H1 (cell line): ENCODE measurements around the gene CHCHD3. TPM values are rescaled to one million over a fixed set of nuclear protein-coding genes. Genes with fewer than 3 reads are reported as not detected.

ENCODE experiments used
- CTCF ChIA-PET: fragments of 300-600 bp; sonication (Branson Sonifier 250); formaldehyde crosslinking; loops from one replicate; lab custom pipeline; 2021; ENCODE audit not compliant: partially characterized antibody; lab: Charles Lee
- POLR2A ChIA-PET: fragments of 300-600 bp; sonication (Branson Sonifier 250); formaldehyde crosslinking; loops from one replicate; lab custom pipeline; 2021; ENCODE audit warnings: inconsistent platforms; ENCODE audit not compliant: partially characterized antibody; lab: Charles Lee
- DNase-seq, 2 experiments: peaks; one replicate each; pipeline versions ENCODE4 v3.0.0 to v3.0.0-alpha.2; 2010 to 2022; ENCODE audit warnings: low spot score in 2 of 2, low read depth in 1 of 2, mixed read lengths in 1 of 2
- FAIRE-seq: peaks from 2 replicates; lab custom pipeline; 2011; peaks lifted over from hg19 to GRCh38; lab: Jason Lieb, UNC
- H2AFZ ChIP-seq: 2 replicates; pipeline ENCODE4 v1.8.1; 2012; ENCODE audit warnings: low read length, inconsistent platforms
- H2AK5ac ChIP-seq: 2 replicates; pipeline ENCODE4 v1.6.1; 2013; ENCODE audit warnings: low read depth, low read length
- H2BK120ac ChIP-seq: replicated peaks from 2 replicates; pipeline ENCODE3; 2013; ENCODE audit warnings: low read depth, low read length, inconsistent platforms
- H2BK12ac ChIP-seq: 2 replicates; pipeline ENCODE4 v1.6.1; 2013; ENCODE audit warnings: low read depth, low read length
- H2BK15ac ChIP-seq: 2 replicates; pipeline ENCODE4 v1.6.1; 2013; ENCODE audit warnings: low read length
- H2BK20ac ChIP-seq: 2 replicates; pipeline ENCODE4 v1.6.1; 2013; ENCODE audit warnings: low read length
- H2BK5ac ChIP-seq: 2 replicates; pipeline ENCODE4 v1.6.1; 2013; ENCODE audit warnings: low read depth, low read length
- H3K14ac ChIP-seq: 2 replicates; pipeline ENCODE4 v1.6.1; 2013; ENCODE audit warnings: inconsistent platforms; ENCODE audit not compliant: insufficient read length
- H3K18ac ChIP-seq: 2 replicates; pipeline ENCODE4 v1.6.1; 2013; ENCODE audit warnings: low read length; ENCODE audit errors: extremely low read depth
- H3K23ac ChIP-seq: 2 replicates; pipeline ENCODE4 v1.6.1; 2013; ENCODE audit warnings: inconsistent platforms; ENCODE audit not compliant: insufficient read length
- H3K23me2 ChIP-seq: 2 replicates; pipeline ENCODE4 v1.6.1; 2013; ENCODE audit warnings: low read depth, low read length
- H3K27ac ChIP-seq: 2 replicates; pipeline ENCODE4 v1.6.1; 2011; ENCODE audit warnings: low read depth, low read length, inconsistent platforms
- H3K27me3 ChIP-seq, 4 experiments: replicated peaks in 1 of 4; 1 replicate in 1 of 4; 2 replicates in 3 of 4; pipeline versions ENCODE4 v1.6.1 to v1.8.1; 2011 to 2013; ENCODE audit warnings: low read length in 3 of 4, mild to moderate bottlenecking in 3 of 4, inconsistent platforms in 2 of 4, mixed read lengths in 2 of 4, moderate library complexity in 1 of 4; ENCODE audit not compliant: control insufficient read depth in 3 of 4, insufficient read depth in 3 of 4; ENCODE audit errors: extremely low read depth in 1 of 4
- H3K36me3 ChIP-seq, 4 experiments: 2 replicates each; pipeline versions ENCODE4 v1.6.1 to v1.8.1; 2011 to 2013; ENCODE audit warnings: mild to moderate bottlenecking in 4 of 4, low read length in 3 of 4, moderate library complexity in 2 of 4, control low read depth in 1 of 4, inconsistent platforms in 1 of 4; ENCODE audit not compliant: insufficient read depth in 4 of 4, control insufficient read depth in 2 of 4
- H3K4ac ChIP-seq: replicated peaks from 2 replicates; pipeline ENCODE3; 2013; ENCODE audit warnings: low read length, low read depth, mixed read lengths, inconsistent platforms; ENCODE audit not compliant: insufficient read length
- H3K4me1 ChIP-seq, 4 experiments: replicated peaks in 1 of 4; 1 replicate in 1 of 4; 2 replicates in 3 of 4; pipeline versions ENCODE4 v1.6.1 to v1.8.1; 2011 to 2013; ENCODE audit warnings: low read length in 3 of 4, inconsistent platforms in 2 of 4, mixed read lengths in 1 of 4; ENCODE audit not compliant: insufficient read depth in 4 of 4, control insufficient read depth in 3 of 4
- H3K4me2 ChIP-seq, 2 experiments: 2 replicates each; pipeline versions ENCODE4 v1.6.1 to v1.8.1; 2011 to 2013; ENCODE audit warnings: low read depth in 2 of 2, low read length in 2 of 2, control low read depth in 1 of 2, inconsistent platforms in 1 of 2, mild to moderate bottlenecking in 1 of 2; ENCODE audit not compliant: insufficient read depth in 1 of 2
- H3K4me3 ChIP-seq, 4 experiments: fragments of 200-600, 300-600 bp in 1 of 4; sonication (generic), shearing (Covaris generic), sonication (Bioruptor Twin) in 1 of 4; 2 replicates each; pipeline versions ENCODE4 v1.5.1 to v1.8.1; 2011 to 2016; ENCODE audit warnings: low read length in 4 of 4, low read depth in 3 of 4, control low read depth in 2 of 4, inconsistent platforms in 2 of 4, mild to moderate bottlenecking in 2 of 4, mixed read lengths in 1 of 4, moderate library complexity in 1 of 4; ENCODE audit not compliant: insufficient read depth in 2 of 4; ENCODE audit errors: extremely low read depth in 1 of 4
- H3K56ac ChIP-seq: replicated peaks from 2 replicates; pipeline ENCODE3; 2013; ENCODE audit warnings: low read depth, mild to moderate bottlenecking, mixed read lengths, low read length, inconsistent platforms; ENCODE audit not compliant: insufficient read length
- H3K79me1 ChIP-seq: 2 replicates; pipeline ENCODE4 v1.6.1; 2013; ENCODE audit warnings: low read depth, low read length, control low read depth
- H3K79me2 ChIP-seq, 2 experiments: 2 replicates each; pipeline versions ENCODE4 v1.6.1 to v1.8.1; 2012 to 2013; ENCODE audit warnings: low read length in 2 of 2, mild to moderate bottlenecking in 2 of 2, inconsistent platforms in 1 of 2; ENCODE audit not compliant: insufficient read depth in 2 of 2, control insufficient read depth in 1 of 2
- H3K9ac ChIP-seq, 4 experiments: replicated peaks in 1 of 4; 1 replicate in 1 of 4; 2 replicates in 3 of 4; pipeline versions ENCODE4 v1.6.1 to v1.8.1; 2011 to 2013; ENCODE audit warnings: low read depth in 3 of 4, low read length in 3 of 4, control low read depth in 2 of 4, mild to moderate bottlenecking in 2 of 4, moderate library complexity in 2 of 4, inconsistent platforms in 1 of 4; ENCODE audit errors: extremely low read depth in 1 of 4
- H3K9me3 ChIP-seq, 2 experiments: 2 replicates each; pipeline versions ENCODE4 v1.6.1 to v1.8.1; 2012 to 2013; ENCODE audit warnings: mild to moderate bottlenecking in 2 of 2, moderate library complexity in 2 of 2, control low read depth in 1 of 2, inconsistent platforms in 1 of 2, low read depth in 1 of 2, low read length in 1 of 2, mixed read lengths in 1 of 2; ENCODE audit not compliant: insufficient read depth in 2 of 2
- H4K20me1 ChIP-seq, 2 experiments: replicated peaks in 1 of 2; 2 replicates each; pipeline versions ENCODE3 to v1.8.1; 2011 to 2013; ENCODE audit warnings: inconsistent platforms in 2 of 2, low read length in 2 of 2, mild to moderate bottlenecking in 1 of 2; ENCODE audit not compliant: insufficient read depth in 2 of 2, control insufficient read depth in 1 of 2
- H4K5ac ChIP-seq: 2 replicates; pipeline ENCODE4 v1.6.1; 2013; ENCODE audit warnings: low read length, low read depth, mixed read lengths, inconsistent platforms; ENCODE audit not compliant: insufficient read length
- H4K8ac ChIP-seq: 2 replicates; pipeline ENCODE4 v1.8.0; 2013; ENCODE audit warnings: mild to moderate bottlenecking, moderate library complexity, low read length, inconsistent platforms; ENCODE audit not compliant: insufficient read depth; ENCODE audit errors: extremely low read depth
- H4K91ac ChIP-seq: replicated peaks from 2 replicates; pipeline ENCODE3; 2013; ENCODE audit warnings: low read length, mixed read lengths, inconsistent platforms; ENCODE audit not compliant: insufficient read length
- ASH2L ChIP-seq: fragments of 200-600, 300-600 bp; sonication (generic); IDR thresholded peaks from one replicate; pipeline ENCODE4 v1.7.1; 2017; ENCODE audit warnings: low read length
- EGR1 ChIP-seq: IDR thresholded peaks from 2 replicates; pipeline ENCODE4 v1.6.1; 2011; ENCODE audit warnings: low read depth, low read length, borderline replicate concordance
- GTF2F1 ChIP-seq: IDR thresholded peaks from 2 replicates; pipeline ENCODE4 v1.6.1; 2012; ENCODE audit warnings: low read depth, low read length, improper control_type of control experiment, borderline replicate concordance
- KDM1A ChIP-seq: fragments of 200-600, 300-600 bp; sonication (generic); IDR thresholded peaks from 2 replicates; pipeline ENCODE4 v1.7.1; 2016; ENCODE audit warnings: mild to moderate bottlenecking, low read length, borderline replicate concordance
- KDM5A ChIP-seq: fragments of 200-600 bp; IDR thresholded peaks from 2 replicates; pipeline ENCODE4 v1.7.1; 2012; ENCODE audit warnings: mild to moderate bottlenecking, low read length, inconsistent platforms, mixed read lengths
- MAFK ChIP-seq: IDR thresholded peaks from 2 replicates; pipeline ENCODE4 v1.6.1; 2012; ENCODE audit warnings: low read depth, mild to moderate bottlenecking, improper control_type of control experiment, low read length
- MAX ChIP-seq: IDR thresholded peaks from 2 replicates; pipeline ENCODE4 v1.6.1; 2012; ENCODE audit warnings: inconsistent platforms
- POLR2A ChIP-seq, 2 experiments: IDR thresholded peaks; 1 replicate in 1 of 2; 2 replicates in 1 of 2; pipeline ENCODE4 v1.6.1; 2011; ENCODE audit warnings: low read depth in 2 of 2, low read length in 2 of 2, mild to moderate bottlenecking in 2 of 2; ENCODE audit errors: control extremely low read depth in 1 of 2
- POU5F1 ChIP-seq: IDR thresholded peaks from 2 replicates; pipeline ENCODE4 v1.6.1; 2011; ENCODE audit warnings: low read depth, mild to moderate bottlenecking, low read length, moderate library complexity
- RAD21 ChIP-seq, 2 experiments: IDR thresholded peaks in 1 of 2; conservative IDR thresholded peaks in 1 of 2; 2 replicates each; pipeline ENCODE4 v1.6.1; 2011; ENCODE audit warnings: low read depth in 2 of 2, low read length in 2 of 2, improper control_type of control experiment in 1 of 2, inconsistent platforms in 1 of 2, mild to moderate bottlenecking in 1 of 2, moderate library complexity in 1 of 2
- RBBP5 ChIP-seq: IDR thresholded peaks from 2 replicates; pipeline ENCODE4 v1.7.1; 2012; ENCODE audit warnings: low read depth, mild to moderate bottlenecking, inconsistent platforms, low read length, moderate library complexity, borderline replicate concordance
- SIRT6 ChIP-seq: IDR thresholded peaks from one replicate; pipeline ENCODE4 v1.7.1; 2012; ENCODE audit warnings: low read length, inconsistent platforms
- SP4 ChIP-seq: IDR thresholded peaks from 2 replicates; pipeline ENCODE4 v1.6.1; 2012; ENCODE audit warnings: low read length, inconsistent platforms
- YY1 ChIP-seq: IDR thresholded peaks from 2 replicates; pipeline ENCODE4 v1.6.1; 2011; ENCODE audit warnings: low read depth, mild to moderate bottlenecking, low read length
- ZNF274 ChIP-seq: IDR thresholded peaks from 2 replicates; pipeline ENCODE4 v1.7.0; 2012; ENCODE audit warnings: low read length, borderline replicate concordance; ENCODE audit errors: extremely low read depth
- WGBS, 2 experiments: shearing (Covaris generic) in 1 of 2; methylation state at CpG; one replicate each; pipeline versions ENCODE4 v1.1.6 to v1.1.7; 2013 to 2015; ENCODE audit warnings: low lambda C conversion rate in 2 of 2, mixed read lengths in 2 of 2, inconsistent platforms in 1 of 2, low coverage in 1 of 2, missing lambda C conversion rate in 1 of 2; ENCODE audit not compliant: insufficient replicate concordance in 2 of 2, insufficient coverage in 1 of 2, insufficient read length in 1 of 2; ENCODE audit errors: extremely low coverage in 1 of 2, missing lambda C conversion rate in 1 of 2; 5-methylcytosine and 5-hydroxymethylcytosine counted together
- polyA plus RNA-seq, 7 experiments: library from polyadenylated mRNA; depleted of rRNA in 3 of 7; stranded (reverse) in 5 of 7; unstranded in 2 of 7; fragments of >200 nt in 5 of 7; fragments of 200-250 nt in 2 of 7; gene quantifications; 1 replicate in 5 of 7; 2 replicates in 1 of 7; 4 replicates in 1 of 7; pipeline versions ENCODE4 v1.2.1 to v1.2.3, GENCODE V29; 2011 to 2013; ENCODE audit warnings: missing spikeins in 2 of 7, mixed read lengths in 2 of 7
- total RNA-seq: library from RNA; stranded (reverse); fragmentation: NEBNext Ultra II Directional; extraction: Animal tissue kit (Norgen Biotek cat#: 25700); gene quantifications from 2 replicates; pipeline ENCODE4 v1.2.1, GENCODE V29; 2021

The CHCHD3 gene
- total and polyA plus RNA-seq, 2 of the 8 experiments (the other 6 are each of a cell fraction or from before 2014, with no cell fraction given) = 42.9 to 137 TPM

GRCh38 chr7:132897093-132897687 lies 184.7 kb downstream of the CHCHD3 start:
- no peaks in the 10 kb centered on the region for H3K27me3 ChIP-seq
- H3K79me1 ChIP-seq = peaks cover 2% of the 10 kb centered on the region; the same call in 1 of the 2 replicates
- no peak overlapping the region for H4K91ac ChIP-seq
- no peak overlapping the region for H2AFZ ChIP-seq
- ChIA-PET CTCF (no interaction called here), POLR2A (no interaction called here)
- H3K23me2 ChIP-seq = no peaks in the 10 kb centered on the region
- H3K79me2 ChIP-seq = no peaks in the 10 kb centered on the region
- no peak overlapping the region for H3K14ac ChIP-seq
- no peak overlapping the region for H3K9ac ChIP-seq
- H3K18ac ChIP-seq = no peak overlapping the region
- no peak overlapping the region for H3K23ac ChIP-seq
- DNase-seq (no peak), FAIRE-seq (no peak)
- no peak overlapping the region for H2AK5ac ChIP-seq
- no peak overlapping the region for H2BK120ac ChIP-seq
- H2BK20ac ChIP-seq = no peak overlapping the region
- no peak overlapping the region for H4K5ac ChIP-seq
- H3K56ac ChIP-seq = no peak overlapping the region
- no peak overlapping the region for H3K4me2 ChIP-seq
- H2BK5ac ChIP-seq = no peak overlapping the region
- no peak overlapping the region for H3K4ac ChIP-seq
- no peak overlapping the region for H2BK15ac ChIP-seq
- H3K27ac ChIP-seq = no peak overlapping the region
- H4K8ac ChIP-seq = no peak overlapping the region
- H2BK12ac ChIP-seq = no peak overlapping the region
- H3K9me3 ChIP-seq = peaks cover 10 to 14% of the 10 kb centered on the region in 2 experiments
- 94% methylated on average over 3 of the region's 3 CpGs; no CpG with 5 or more reads in 1 of the 2 experiments for WGBS, 2 experiments
- H4K20me1 ChIP-seq = no peaks in the 10 kb centered on the region
- no peaks in the 10 kb centered on the region for H3K4me1 ChIP-seq
- H3K36me3 ChIP-seq = peaks cover 0 to 13% (median 1%) of the 10 kb centered on the region in 4 experiments; a peak in 3 of 8 replicates
- H3K4me3 ChIP-seq = no peak overlapping the region
- TF ChIP-seq YY1 = no peak
- no peak for TF ChIP-seq RBBP5
- no peak for TF ChIP-seq POLR2A (IDR thresholded peaks at IDR 0.05; ENCODE audit: control extremely low read depth in 1 of 2, low read depth in 2 of 2, low read length in 2 of 2)
- TF ChIP-seq GTF2F1 = no peak
- no peak for TF ChIP-seq MAX
- TF ChIP-seq RAD21 (IDR thresholded peaks at IDR 0.05 in 1 of 2, conservative IDR thresholded peaks at IDR 0.05 in 1 of 2; ENCODE audit: low read depth in 2 of 2, low read length in 2 of 2) = no peak
- TF ChIP-seq KDM1A = no peak
- TF ChIP-seq ZNF274 = no peak
- TF ChIP-seq EGR1 = no peak
- no peak for TF ChIP-seq SIRT6
- TF ChIP-seq POU5F1 = no peak
- TF ChIP-seq SP4 = no peak
- no peak for TF ChIP-seq KDM5A
- no peak for TF ChIP-seq ASH2L
- TF ChIP-seq MAFK = no peak
